HEK293T (cell line): ENCODE measurements around the gene TTLL11.

ENCODE experiments used
- ARNT ChIP-seq: fragments of 450-650 bp; IDR thresholded peaks from 2 replicates; pipeline ENCODE4 v1.6.1; 2017; ENCODE audit warnings: mild to moderate bottlenecking
- CTBP1 ChIP-seq: fragments of 450-650 bp; IDR thresholded peaks from 2 replicates; pipeline ENCODE4 v1.6.1; 2016; ENCODE audit warnings: borderline replicate concordance
- ELF4 ChIP-seq: fragments of 450-650 bp; IDR thresholded peaks from 2 replicates; pipeline ENCODE4 v1.6.1; 2017; ENCODE audit warnings: antibody characterized with exemption
- FOXA1 ChIP-seq: fragments of 450-650 bp; IDR thresholded peaks from 2 replicates; pipeline ENCODE4 v1.6.1; 2016; ENCODE audit warnings: mild to moderate bottlenecking
- FOXK2 ChIP-seq: fragments of 450-650 bp; IDR thresholded peaks from 2 replicates; pipeline ENCODE4 v1.6.1; 2016; ENCODE audit warnings: mild to moderate bottlenecking
- FOXM1 ChIP-seq: fragments of 450-650 bp; IDR thresholded peaks from 2 replicates; pipeline ENCODE4 v1.6.1; 2017; ENCODE audit warnings: mild to moderate bottlenecking, borderline replicate concordance
- LEF1 ChIP-seq: fragments of 450-650 bp; IDR thresholded peaks from 2 replicates; pipeline ENCODE4 v1.6.1; 2017; ENCODE audit warnings: mild to moderate bottlenecking, borderline replicate concordance
- PKNOX1 ChIP-seq: fragments of 450-650 bp; IDR thresholded peaks from 2 replicates; pipeline ENCODE4 v1.6.1; 2016
- SP1 ChIP-seq: fragments of 450-650 bp; IDR thresholded peaks from 2 replicates; pipeline ENCODE4 v1.6.1; 2017
- SUZ12 ChIP-seq: fragments of 450-650 bp; IDR thresholded peaks from 2 replicates; pipeline ENCODE4 v1.6.1; 2016; ENCODE audit warnings: mild to moderate bottlenecking
- TARDBP ChIP-seq: fragments of 450-650 bp; IDR thresholded peaks from 2 replicates; pipeline ENCODE4 v1.6.1; 2016
- ZNF384 ChIP-seq: fragments of 450-650 bp; IDR thresholded peaks from 2 replicates; pipeline ENCODE4 v1.6.1; 2016

- TF ChIP-seq PKNOX1 (no peak), ZNF384 (no peak), FOXM1 (no peak), TARDBP (no peak), FOXA1 (no peak), FOXK2 (no peak), SUZ12 (no peak), CTBP1 (no peak), LEF1 (no peak), ARNT (no peak), SP1 (no peak), ELF4 (no peak)
Measured at GRCh38 chr9:122125158-122125508, 32.0 kb upstream of the TTLL11 start.
